Dermis microvascular lymphatic vessel endothelial cell (primary cell): ENCODE data around the gene RPUSD1. TPM values are rescaled to one million over a fixed set of nuclear protein-coding genes. Genes with fewer than 3 reads are reported as not detected.

Experiments
- total RNA-seq: library from RNA; depleted of rRNA; stranded (reverse); fragments of >200 nt; gene quantifications from 2 replicates; pipeline ENCODE4 v1.2.1, GENCODE V29; 2014

RPUSD1 gene
- total RNA-seq, 1 donor from 2014 or later = 22.2 TPM

Other genes starting within 250 kb of the RPUSD1 start
- not detected in 2 replicates for gene PRR35, start 228.0 kb downstream of the RPUSD1 start, total RNA-seq
- gene NHLRC4, start 221.4 kb downstream of the RPUSD1 start, total RNA-seq = 1.3 and 3.0 TPM in 2 replicates
- gene PIGQ, start 218.4 kb downstream of the RPUSD1 start, total RNA-seq = 12.3 and 28.8 TPM in 2 replicates
- 9.2 and 12.9 TPM in 2 replicates for gene RAB40C, start 198.3 kb downstream of the RPUSD1 start, total RNA-seq
- gene WFIKKN1, start 157.4 kb downstream of the RPUSD1 start, total RNA-seq = under 0.01 and 0.13 TPM in 2 replicates
- 59.4 and 76.7 TPM in 2 replicates for gene METTL26, start 152.1 kb downstream of the RPUSD1 start, total RNA-seq
- gene MCRIP2, start 146.6 kb downstream of the RPUSD1 start, total RNA-seq = 9.8 and 10.1 TPM in 2 replicates
- gene WDR90, start 139.0 kb downstream of the RPUSD1 start, total RNA-seq = 6.8 and 11.4 TPM in 2 replicates
- 23.5 and 33.8 TPM in 2 replicates for gene RHOT2, start 120.2 kb downstream of the RPUSD1 start, total RNA-seq
- gene RHBDL1, start 112.7 kb downstream of the RPUSD1 start, total RNA-seq = 0.13 and 0.25 TPM in 2 replicates
- gene STUB1, start 108.0 kb downstream of the RPUSD1 start, total RNA-seq = 78.6 and 85.8 TPM in 2 replicates
- gene JMJD8, start 104.0 kb downstream of the RPUSD1 start, total RNA-seq = 16.6 and 35.4 TPM in 2 replicates
- gene WDR24, start 98.0 kb downstream of the RPUSD1 start, total RNA-seq = 1.9 and 3.9 TPM in 2 replicates
- gene FBXL16, start 82.6 kb downstream of the RPUSD1 start, total RNA-seq = under 0.01 TPM in 2 replicates
- gene METRN, start 73.3 kb downstream of the RPUSD1 start, total RNA-seq = 41.2 and 45.5 TPM in 2 replicates
- 16.7 and 20.2 TPM in 2 replicates for gene ANTKMT, start 67.2 kb downstream of the RPUSD1 start, total RNA-seq
- gene CCDC78, start 61.9 kb downstream of the RPUSD1 start, total RNA-seq = 0.26 and 0.76 TPM in 2 replicates
- gene HAGHL, start 61.3 kb downstream of the RPUSD1 start, total RNA-seq = 5.4 and 7.7 TPM in 2 replicates
- gene CIAO3, start 47.4 kb downstream of the RPUSD1 start, total RNA-seq = 23.2 and 34.6 TPM in 2 replicates
- gene MSLN, start 27.6 kb downstream of the RPUSD1 start, total RNA-seq = 0.25 and 0.39 TPM in 2 replicates
- gene CHTF18, start 239 bp upstream of the RPUSD1 start, total RNA-seq = 8.0 and 9.9 TPM in 2 replicates
- gene GNG13, start 12.4 kb upstream of the RPUSD1 start, total RNA-seq = not detected in 2 replicates
- 3.6 and 8.5 TPM in 2 replicates for gene LMF1, start 182.6 kb upstream of the RPUSD1 start, total RNA-seq
- gene SOX8, start 193.4 kb upstream of the RPUSD1 start, total RNA-seq = 0.26 and 0.51 TPM in 2 replicates